PC-9 (cell line): Measurements from ENCODE around the gene WDR20.

ENCODE experiments used
- EZH2 ChIP-seq: fragments of 200-600 bp; sonication (generic); IDR thresholded peaks from 2 replicates; pipeline ENCODE4 v1.8.0; 2017; ENCODE audit warnings: antibody characterized with exemption, low read depth
- TF ChIP-seq, protein P1 (sequence below): fragments of 200-600 bp; sonication (generic); conservative IDR thresholded peaks from 2 replicates; pipeline ENCODE4 v1.6.1; 2017; ENCODE audit warnings: mixed run types, antibody characterized with exemption, mild to moderate bottlenecking, moderate library complexity

DNA sequence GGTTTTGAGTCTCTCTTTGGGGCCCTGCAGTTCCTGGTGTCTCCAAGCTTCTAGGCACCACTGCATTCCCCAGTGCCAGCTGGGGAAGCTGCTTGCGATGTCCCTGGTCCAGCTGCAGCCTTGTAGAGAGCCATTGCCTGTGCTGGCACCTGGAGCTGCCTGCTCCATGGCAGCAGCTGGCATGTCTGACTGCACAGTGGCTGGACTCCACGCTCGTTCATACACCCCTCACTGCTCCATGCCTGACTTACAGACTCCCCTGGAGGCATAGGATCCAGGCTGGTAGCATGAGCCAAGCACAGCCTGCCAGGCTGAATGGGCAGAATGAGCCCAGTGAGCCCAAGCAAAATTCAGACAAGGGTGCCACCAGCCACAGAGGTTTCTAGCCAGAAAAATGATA lies 21.8 kb upstream of the WDR20 start:
- TF ChIP-seq, protein P1, sequence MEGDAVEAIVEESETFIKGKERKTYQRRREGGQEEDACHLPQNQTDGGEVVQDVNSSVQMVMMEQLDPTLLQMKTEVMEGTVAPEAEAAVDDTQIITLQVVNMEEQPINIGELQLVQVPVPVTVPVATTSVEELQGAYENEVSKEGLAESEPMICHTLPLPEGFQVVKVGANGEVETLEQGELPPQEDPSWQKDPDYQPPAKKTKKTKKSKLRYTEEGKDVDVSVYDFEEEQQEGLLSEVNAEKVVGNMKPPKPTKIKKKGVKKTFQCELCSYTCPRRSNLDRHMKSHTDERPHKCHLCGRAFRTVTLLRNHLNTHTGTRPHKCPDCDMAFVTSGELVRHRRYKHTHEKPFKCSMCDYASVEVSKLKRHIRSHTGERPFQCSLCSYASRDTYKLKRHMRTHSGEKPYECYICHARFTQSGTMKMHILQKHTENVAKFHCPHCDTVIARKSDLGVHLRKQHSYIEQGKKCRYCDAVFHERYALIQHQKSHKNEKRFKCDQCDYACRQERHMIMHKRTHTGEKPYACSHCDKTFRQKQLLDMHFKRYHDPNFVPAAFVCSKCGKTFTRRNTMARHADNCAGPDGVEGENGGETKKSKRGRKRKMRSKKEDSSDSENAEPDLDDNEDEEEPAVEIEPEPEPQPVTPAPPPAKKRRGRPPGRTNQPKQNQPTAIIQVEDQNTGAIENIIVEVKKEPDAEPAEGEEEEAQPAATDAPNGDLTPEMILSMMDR = no peak
- TF ChIP-seq EZH2 = no peak
